ENCODE data around the gene GGPS1.
A peak's percentile ranks its signal among the peaks of the same experiment; 100 is the strongest.
"Not testable (repeated sequence)": the region's sequence is repeated elsewhere in the genome, so short reads cannot be mapped to it uniquely, and the experiment has no call there.

GGPS1 gene

DNA sequence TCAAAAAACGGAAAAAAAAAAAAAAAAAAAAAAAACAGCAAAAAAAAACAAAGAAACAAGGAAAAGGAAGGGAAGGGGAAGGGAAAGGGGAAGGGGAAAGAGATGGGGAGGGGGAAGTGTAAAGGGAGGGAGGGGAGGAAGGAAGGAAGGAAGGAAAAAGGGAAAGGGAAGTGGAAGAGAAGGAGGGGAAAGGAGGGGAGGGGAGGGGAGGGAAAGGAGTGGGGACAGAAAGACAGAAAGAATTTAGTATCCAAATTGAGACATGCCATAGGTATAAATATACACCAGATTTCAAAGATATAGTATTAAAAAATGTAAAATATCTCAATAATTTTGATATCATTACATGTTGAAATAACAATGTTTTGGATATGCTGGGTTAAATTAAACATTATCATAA lies 26.2 kb upstream of the GGPS1 start:
- DNase-seq: no peak

DNA sequence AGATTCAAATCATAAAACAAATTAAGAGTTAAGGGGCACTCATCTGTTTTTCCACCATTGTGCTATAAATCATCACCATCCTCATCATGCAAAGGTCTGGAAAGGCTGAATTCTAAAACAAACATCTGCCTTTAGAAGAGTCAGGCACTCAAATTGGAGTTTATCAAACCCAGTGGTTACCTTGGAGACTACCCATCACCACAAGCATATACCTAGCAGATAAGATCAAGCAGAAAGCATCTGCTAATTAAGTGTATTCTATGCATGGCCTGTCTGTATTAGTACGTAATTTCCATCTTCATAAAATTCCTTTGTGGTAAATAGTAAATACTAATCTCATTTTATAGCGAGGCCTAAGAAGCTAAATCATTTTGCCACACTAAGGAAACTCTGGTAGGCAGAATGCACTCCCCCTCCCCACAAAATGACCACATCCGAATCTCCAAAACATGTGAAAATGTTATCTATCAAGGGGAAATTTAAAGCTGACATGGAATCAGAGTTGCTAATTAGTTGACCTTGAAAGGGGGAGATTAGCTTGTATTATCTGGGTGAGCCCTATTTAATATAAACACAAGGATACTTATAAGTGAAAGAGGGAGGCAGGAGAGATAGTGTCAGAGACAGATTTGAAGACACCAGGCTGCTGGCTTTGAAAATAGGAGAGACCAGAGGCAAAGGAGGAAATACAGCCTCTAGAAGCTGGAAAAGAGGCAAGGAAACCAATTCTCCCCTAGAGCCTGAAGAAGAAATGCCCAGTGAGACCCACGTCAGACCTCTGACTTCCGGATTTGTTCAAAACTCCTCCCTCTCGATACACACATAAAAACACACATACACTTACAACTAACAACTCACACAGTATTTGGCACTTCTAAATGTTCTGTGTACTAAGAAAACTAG lies 23.6 kb upstream of the GGPS1 start:
- no peak for DNase-seq

GRCh38 chr1:235307158-235308124 lies 20.9 kb upstream of the GGPS1 start:
- no peak for DNase-seq

GRCh38 chr1:235309206-235309605 lies 19.2 kb upstream of the GGPS1 start:
- DNase-seq: not testable (repeated sequence)

- no peak for DNase-seq
Observed at GRCh38 chr1:235313262-235313661, 15.1 kb upstream of the GGPS1 start.

DNA sequence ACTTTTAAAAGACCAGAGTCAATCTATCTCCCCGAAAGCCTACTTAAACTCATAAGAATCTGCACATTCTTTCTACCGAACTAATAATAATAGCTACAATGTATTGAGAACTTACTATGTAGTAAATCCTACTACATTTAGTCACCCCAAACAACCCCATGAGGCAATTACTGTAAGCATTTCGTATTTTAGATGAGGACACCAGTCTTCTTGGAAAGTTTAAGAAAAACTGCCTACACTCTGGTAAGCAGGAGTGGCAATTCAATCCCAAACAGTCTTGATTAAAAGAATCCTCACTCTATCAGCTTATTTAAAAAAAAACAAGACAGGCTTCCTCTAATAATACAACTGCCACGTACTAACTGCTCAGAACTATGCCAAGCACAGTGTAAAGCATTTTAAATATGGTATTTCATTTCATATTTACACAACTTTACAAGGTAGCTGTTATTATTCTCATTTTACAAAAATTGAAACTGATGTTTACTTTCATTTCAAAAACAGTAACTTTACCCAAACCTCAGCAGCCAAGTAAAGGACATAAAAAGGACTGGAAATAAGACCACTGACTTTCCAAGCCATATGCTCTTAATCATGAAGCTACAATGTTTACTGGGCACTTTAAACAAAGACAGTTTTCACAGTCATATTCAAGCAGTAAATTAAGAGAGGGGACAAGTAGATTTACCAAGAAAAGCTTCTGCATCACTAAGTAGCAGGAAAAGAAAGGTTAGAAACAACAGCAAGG lies 14.3 kb upstream of the GGPS1 start:
- DNase-seq: no peak

DNA sequence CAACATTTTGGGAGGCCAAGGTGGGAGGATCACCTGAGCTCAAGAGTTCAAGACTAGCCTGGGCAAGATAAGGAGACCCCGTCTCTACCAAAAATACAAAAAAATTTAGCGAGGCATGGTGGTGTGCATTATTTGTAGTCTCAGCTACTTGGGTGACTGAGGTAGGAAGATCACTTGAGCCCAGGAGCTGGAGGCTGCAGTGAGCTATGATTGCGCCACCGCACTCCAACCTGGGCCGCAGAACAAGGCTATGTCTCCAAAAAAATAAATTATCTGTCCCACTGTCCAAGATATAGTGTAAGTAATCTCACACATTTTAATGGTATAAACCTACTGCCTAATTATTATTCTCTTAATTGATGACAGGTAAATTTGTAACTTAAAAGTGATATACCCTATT lies 13.2 kb upstream of the GGPS1 start:
- no peak for DNase-seq

DNA sequence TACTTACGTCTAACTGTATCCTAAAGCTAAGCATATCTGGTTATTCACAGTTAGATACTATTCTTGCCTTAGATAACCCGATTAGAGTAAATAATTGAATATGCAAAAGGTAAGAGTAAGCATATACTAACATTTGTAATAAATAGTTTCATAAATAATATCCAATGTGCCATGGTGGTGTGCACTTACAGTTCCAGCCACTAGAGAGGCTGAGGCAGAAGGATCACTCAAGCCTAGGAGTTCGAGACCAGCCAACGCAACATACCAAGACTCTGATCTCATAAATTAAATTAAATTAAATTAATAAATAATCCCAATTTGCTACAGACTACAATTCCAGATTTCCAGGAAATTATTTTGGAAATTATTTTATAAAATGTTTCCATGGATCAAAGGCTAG lies 12.6 kb upstream of the GGPS1 start:
- DNase-seq: no peak

DNA sequence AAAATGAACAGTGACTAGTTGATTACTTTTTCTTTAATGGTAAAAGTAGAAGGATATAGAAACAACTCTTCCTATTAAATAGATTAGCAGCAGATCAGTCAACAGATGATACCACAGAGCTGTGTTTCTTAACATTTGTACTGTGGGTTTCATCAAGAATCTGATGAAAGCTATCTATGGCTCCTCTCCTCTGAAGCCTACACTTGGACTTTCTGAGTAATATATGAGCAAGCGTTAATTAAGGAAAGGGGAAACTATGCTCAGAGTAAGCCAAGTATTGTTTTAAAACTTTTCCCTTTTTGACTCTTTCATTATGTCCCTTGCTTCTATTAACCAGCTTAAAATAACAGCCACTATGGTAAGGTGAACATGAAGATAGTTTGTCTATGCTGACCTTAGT lies 11.2 kb upstream of the GGPS1 start:
- no peak for DNase-seq

GRCh38 chr1:235319255-235319654 lies 9.1 kb upstream of the GGPS1 start:
- DNase-seq: no peak

DNA sequence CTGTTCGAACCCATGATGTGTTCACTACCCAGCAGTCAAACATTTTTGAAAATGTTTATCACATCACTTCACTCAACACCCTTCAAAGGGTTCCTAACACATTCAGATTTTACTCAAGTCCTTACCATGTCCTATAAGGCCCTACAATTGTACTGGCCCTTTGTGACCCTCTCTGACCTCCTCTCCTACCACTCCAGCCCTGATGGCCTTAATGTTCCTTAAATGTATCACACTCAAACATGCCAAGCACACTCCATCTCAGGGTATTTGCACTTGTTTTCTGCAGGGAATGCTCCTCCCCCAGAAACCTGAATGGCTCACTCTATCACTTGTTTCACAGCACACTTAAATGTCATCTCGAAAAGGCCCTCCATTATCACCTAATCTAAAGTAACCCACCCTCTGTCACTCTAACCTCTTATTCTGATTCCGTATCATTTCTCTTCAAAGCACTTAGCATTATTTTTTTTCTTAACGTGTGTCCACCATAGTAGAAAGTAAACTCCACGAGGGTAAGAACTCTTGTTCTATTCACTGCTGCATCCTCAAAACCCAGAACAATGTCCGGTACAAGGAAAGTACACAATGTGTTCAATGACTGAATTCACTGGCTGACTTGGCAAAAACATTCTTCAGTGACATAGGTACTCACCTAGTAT lies 7.7 kb upstream of the GGPS1 start:
- no peak for DNase-seq

GRCh38 chr1:235324296-235324695 lies 4.1 kb upstream of the GGPS1 start:
- DNase-seq: no peak

DNA sequence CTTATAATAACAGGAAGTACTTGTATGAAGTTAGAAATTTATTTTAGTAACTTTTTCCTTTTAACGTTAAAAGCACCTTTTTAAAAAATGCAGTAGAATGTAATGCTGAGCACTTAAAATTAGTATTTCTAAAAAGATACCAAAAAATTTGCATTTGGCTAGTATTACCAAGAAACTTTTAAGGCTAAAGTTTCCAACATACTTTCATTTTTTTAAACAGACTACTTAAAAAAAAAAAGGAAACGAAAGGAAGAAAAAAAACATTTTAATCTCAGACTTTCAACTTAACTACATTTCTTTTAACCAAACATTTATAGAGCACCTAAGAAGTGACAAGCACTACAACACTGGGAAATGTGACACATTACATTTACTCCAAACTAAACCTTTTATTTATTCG lies 3.2 kb upstream of the GGPS1 start:
- DNase-seq: no peak

DNA sequence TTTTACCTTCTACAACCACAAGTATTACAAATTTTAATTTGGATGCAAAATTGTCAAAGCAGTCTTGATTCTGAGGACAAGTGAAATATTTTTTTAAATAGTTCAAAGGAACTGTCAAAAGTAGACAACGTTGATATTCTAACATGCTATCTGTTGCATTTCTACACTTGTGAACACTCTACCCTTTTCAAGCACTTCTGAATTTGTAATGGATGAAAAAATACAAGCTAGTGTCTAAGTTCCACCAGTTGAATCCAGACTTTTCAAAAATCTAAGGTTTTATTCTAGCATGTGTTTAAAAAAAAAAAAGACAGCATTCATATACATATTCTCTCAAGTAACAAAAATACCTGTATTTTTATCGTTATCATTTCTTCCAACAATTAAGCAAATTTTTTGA lies 2.5 kb upstream of the GGPS1 start:
- DNase-seq: no peak

GRCh38 chr1:235326719-235327558 lies 1.4 kb upstream of the GGPS1 start:
- peak; percentile 78 for DNase-seq

- DNase-seq: peak; percentile 96
Observed at GRCh38 chr1:235327559-235328270, 655 bp upstream of the GGPS1 start, which contains the start of gene ARID4B. TSS of gene ARID4B (minus strand) at chr1:235328179. CDS start at chr1:235326919, 1,260 bp downstream.

GRCh38 chr1:235329139-235329902 lies 951 bp downstream of the GGPS1 start:
- DNase-seq: no peak

DNA sequence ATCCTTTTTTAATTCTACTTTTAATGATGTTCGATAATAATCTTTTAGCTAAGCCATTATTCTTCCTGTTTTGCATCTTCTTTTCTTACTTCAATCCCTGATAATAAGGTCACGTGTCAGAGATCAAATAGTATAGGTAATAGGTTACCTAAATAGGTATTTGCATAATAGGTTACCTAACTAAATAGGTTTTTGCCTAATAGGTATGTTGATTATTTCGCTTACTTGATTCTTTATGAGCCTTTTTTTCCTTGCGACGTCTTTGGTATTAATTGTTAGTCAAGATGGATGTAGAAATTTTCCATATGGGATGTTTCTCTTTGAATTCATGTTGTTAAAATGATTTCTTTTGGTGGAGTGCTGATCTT lies 2.5 kb downstream of the GGPS1 start:
- DNase-seq: no peak

DNA sequence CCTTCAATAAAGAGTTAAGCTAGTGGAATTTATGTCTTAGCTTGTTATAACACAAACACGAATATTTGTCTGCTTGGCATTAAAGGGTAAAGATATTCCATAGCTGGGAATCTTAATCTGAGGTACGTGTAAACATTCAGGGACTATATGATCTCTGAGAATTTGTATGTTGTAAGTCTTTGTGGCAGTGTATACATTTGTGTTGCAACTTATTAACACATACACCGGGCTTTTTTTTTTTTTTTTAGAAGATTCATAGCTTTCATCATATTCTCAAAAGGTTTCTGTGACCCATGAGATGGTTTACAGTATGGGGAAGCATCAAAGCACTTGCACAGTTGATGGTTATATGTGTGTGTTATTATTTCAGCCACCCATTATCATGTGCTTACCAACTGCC lies 3.0 kb downstream of the GGPS1 start:
- no peak for DNase-seq
